Astrocyte (in vitro differentiated cells and primary cell): Measurements from ENCODE around the gene CXCL9. TPM values are rescaled to one million over a fixed set of nuclear protein-coding genes. Genes with fewer than 3 reads are reported as not detected.
"Not testable (repeated sequence)": the region's sequence is repeated elsewhere in the genome, so short reads cannot be mapped to it uniquely, and the experiment has no call there.

Source experiments
- DNase-seq: peaks from one replicate; pipeline ENCODE4 v3.0.0-alpha.2; 2010; ENCODE audit warnings: low read depth
- FAIRE-seq: peaks from 2 replicates; lab custom pipeline; 2011; peaks lifted over from hg19 to GRCh38; lab: Jason Lieb, UNC
- H2AFZ ChIP-seq: 2 replicates; pipeline ENCODE4 v1.6.0; 2012; ENCODE audit warnings: low read depth, low read length, inconsistent platforms
- H3K27ac ChIP-seq: 2 replicates; pipeline ENCODE4 v1.5.1; 2011; ENCODE audit warnings: low read depth, low read length, inconsistent platforms
- H3K27me3 ChIP-seq: 2 replicates; pipeline ENCODE4 v1.6.0; 2011; ENCODE audit warnings: low read length, inconsistent platforms; ENCODE audit not compliant: insufficient read depth
- H3K36me3 ChIP-seq: 2 replicates; pipeline ENCODE4 v1.5.1; 2011; ENCODE audit warnings: low read length, inconsistent platforms; ENCODE audit not compliant: insufficient read depth
- H3K4me1 ChIP-seq: 2 replicates; pipeline ENCODE4 v1.5.1; 2011; ENCODE audit warnings: low read length, inconsistent platforms; ENCODE audit not compliant: insufficient read depth
- H3K4me2 ChIP-seq: 2 replicates; pipeline ENCODE4 v1.6.0; 2012; ENCODE audit warnings: low read length, inconsistent platforms
- H3K4me3 ChIP-seq: 2 replicates; pipeline ENCODE4 v1.5.1; 2011; ENCODE audit warnings: low read depth, mild to moderate bottlenecking, low read length, inconsistent platforms; ENCODE audit not compliant: insufficient read depth
- H3K79me2 ChIP-seq: 2 replicates; pipeline ENCODE4 v1.6.0; 2012; ENCODE audit warnings: mild to moderate bottlenecking, low read length, inconsistent platforms; ENCODE audit not compliant: insufficient read depth
- H3K9ac ChIP-seq: 2 replicates; pipeline ENCODE4 v1.6.0; 2012; ENCODE audit warnings: mild to moderate bottlenecking, low read length, inconsistent platforms
- H3K9me3 ChIP-seq: 2 replicates; pipeline ENCODE4 v1.5.1; 2012; ENCODE audit warnings: low read depth, mild to moderate bottlenecking, low read length, inconsistent platforms; ENCODE audit not compliant: insufficient read depth
- H4K20me1 ChIP-seq: 2 replicates; pipeline ENCODE4 v1.6.0; 2012; ENCODE audit warnings: low read length, inconsistent platforms; ENCODE audit not compliant: insufficient read depth
- H3K27ac Mint-ChIP-seq: one replicate; pipeline ENCODE4 v1.8.0; 2021; ENCODE audit warnings: mild to moderate bottlenecking, mixed read lengths; ENCODE audit not compliant: unreplicated experiment
- H3K27me3 Mint-ChIP-seq: one replicate; pipeline ENCODE4 v1.8.0; 2021; ENCODE audit warnings: low read depth, mixed read lengths; ENCODE audit not compliant: unreplicated experiment
- H3K36me3 Mint-ChIP-seq: one replicate; pipeline ENCODE4 v1.8.0; 2021; ENCODE audit warnings: low read depth, mixed read lengths; ENCODE audit not compliant: unreplicated experiment
- H3K4me1 Mint-ChIP-seq: one replicate; pipeline ENCODE4 v1.8.0; 2021; ENCODE audit warnings: low read depth, mixed read lengths; ENCODE audit not compliant: unreplicated experiment
- H3K4me3 Mint-ChIP-seq: one replicate; pipeline ENCODE4 v1.8.0; 2021; ENCODE audit warnings: mild to moderate bottlenecking, moderate library complexity, mixed read lengths; ENCODE audit not compliant: unreplicated experiment
- H3K9me3 Mint-ChIP-seq: one replicate; pipeline ENCODE4 v1.8.0; 2021; ENCODE audit warnings: mild to moderate bottlenecking, mixed read lengths; ENCODE audit not compliant: unreplicated experiment
- EZH2 ChIP-seq: IDR thresholded peaks from 2 replicates; pipeline ENCODE4 v1.6.1; 2012; ENCODE audit warnings: mild to moderate bottlenecking, low read length, inconsistent platforms; ENCODE audit not compliant: insufficient read depth
- total RNA-seq: library from RNA; stranded (reverse); gene quantifications from 2 replicates; pipeline ENCODE4 v1.2.1, GENCODE V29; 2021
- TF ChIP-seq, protein P1 (sequence below): IDR thresholded peaks from 2 replicates; pipeline ENCODE4 v1.5.1; 2011; ENCODE audit warnings: low read depth, mild to moderate bottlenecking, inconsistent platforms, low read length, moderate library complexity; ENCODE audit not compliant: insufficient read depth

The CXCL9 gene
- total RNA-seq, 1 donor from 2014 or later, result not detected

GRCh38 chr4:76001700-76002099 is 5.6 kb downstream of the CXCL9 start:
- Histone ChIP-seq H3K4me1 (no peaks in the 10 kb centered on the region), H3K27me3 (peaks cover 5% of the 10 kb centered on the region), H2AFZ (no peak overlapping the region), H3K9me3 (no peaks in the 10 kb centered on the region), H4K20me1 (no peaks in the 10 kb centered on the region), H3K36me3 (no peaks in the 10 kb centered on the region), H3K9ac (no peak overlapping the region), H3K4me3 (no peak overlapping the region), H3K27ac (no peak overlapping the region), H3K4me2 (no peak overlapping the region), H3K79me2 (no peaks in the 10 kb centered on the region)
- peaks cover 2% of the 10 kb centered on the region for H3K4me1 Mint-ChIP-seq
- TF ChIP-seq, protein P1, sequence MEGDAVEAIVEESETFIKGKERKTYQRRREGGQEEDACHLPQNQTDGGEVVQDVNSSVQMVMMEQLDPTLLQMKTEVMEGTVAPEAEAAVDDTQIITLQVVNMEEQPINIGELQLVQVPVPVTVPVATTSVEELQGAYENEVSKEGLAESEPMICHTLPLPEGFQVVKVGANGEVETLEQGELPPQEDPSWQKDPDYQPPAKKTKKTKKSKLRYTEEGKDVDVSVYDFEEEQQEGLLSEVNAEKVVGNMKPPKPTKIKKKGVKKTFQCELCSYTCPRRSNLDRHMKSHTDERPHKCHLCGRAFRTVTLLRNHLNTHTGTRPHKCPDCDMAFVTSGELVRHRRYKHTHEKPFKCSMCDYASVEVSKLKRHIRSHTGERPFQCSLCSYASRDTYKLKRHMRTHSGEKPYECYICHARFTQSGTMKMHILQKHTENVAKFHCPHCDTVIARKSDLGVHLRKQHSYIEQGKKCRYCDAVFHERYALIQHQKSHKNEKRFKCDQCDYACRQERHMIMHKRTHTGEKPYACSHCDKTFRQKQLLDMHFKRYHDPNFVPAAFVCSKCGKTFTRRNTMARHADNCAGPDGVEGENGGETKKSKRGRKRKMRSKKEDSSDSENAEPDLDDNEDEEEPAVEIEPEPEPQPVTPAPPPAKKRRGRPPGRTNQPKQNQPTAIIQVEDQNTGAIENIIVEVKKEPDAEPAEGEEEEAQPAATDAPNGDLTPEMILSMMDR, result no peak
- no peak for TF ChIP-seq EZH2
- H3K36me3 Mint-ChIP-seq, result no peaks in the 10 kb centered on the region
- no peak overlapping the region for H3K4me3 Mint-ChIP-seq
- H3K9me3 Mint-ChIP-seq, result no peaks in the 10 kb centered on the region
- H3K27me3 Mint-ChIP-seq, result peaks cover 10% of the 10 kb centered on the region
- no peak for DNase-seq
- H3K27ac Mint-ChIP-seq, result no peak overlapping the region
- no peak for FAIRE-seq

DNA sequence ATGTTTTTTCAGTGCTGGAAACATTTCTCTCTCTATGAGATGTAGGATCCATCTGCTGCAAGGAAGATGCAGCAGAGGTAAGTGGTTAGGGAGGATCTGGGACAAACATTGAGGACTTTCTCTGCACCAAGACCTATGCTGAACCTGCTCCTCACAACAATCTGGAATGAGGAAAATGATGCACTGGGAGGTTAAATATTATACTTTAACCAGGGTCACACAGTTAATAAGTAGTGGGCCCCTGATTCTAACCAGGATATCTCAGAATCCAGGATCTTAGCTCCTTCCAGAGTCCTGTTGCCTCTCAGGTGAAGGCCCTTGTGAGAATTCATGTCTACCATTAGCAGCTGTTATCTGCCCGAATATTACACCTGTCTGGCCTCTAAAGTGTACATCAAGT is 7.0 kb downstream of the CXCL9 start:
- Histone ChIP-seq H3K27me3 (peaks cover 5% of the 10 kb centered on the region), H3K4me1 (no peaks in the 10 kb centered on the region), H2AFZ (no peak overlapping the region), H3K9me3 (no peaks in the 10 kb centered on the region), H3K4me2 (no peak overlapping the region), H3K27ac (no peak overlapping the region), H3K79me2 (no peaks in the 10 kb centered on the region), H3K9ac (no peak overlapping the region), H3K36me3 (no peaks in the 10 kb centered on the region), H3K4me3 (no peak overlapping the region), H4K20me1 (no peaks in the 10 kb centered on the region)
- Mint-ChIP-seq H3K4me3 (no peak overlapping the region), H3K36me3 (no peaks in the 10 kb centered on the region), H3K9me3 (no peaks in the 10 kb centered on the region), H3K27ac (no peak overlapping the region), H3K27me3 (peaks cover 10% of the 10 kb centered on the region), H3K4me1 (peaks cover 2% of the 10 kb centered on the region)
- DNase-seq (no peak), FAIRE-seq (no peak)
- no peak for TF ChIP-seq EZH2
- TF ChIP-seq, protein P1, result no peak

GRCh38 chr4:75998525-75999147 is 8.7 kb downstream of the CXCL9 start:
- H3K27me3 Mint-ChIP-seq, H3K4me3 ChIP-seq, H3K9me3 Mint-ChIP-seq, H3K36me3 ChIP-seq, H3K27ac Mint-ChIP-seq, H3K79me2 ChIP-seq, H3K27ac ChIP-seq, H3K36me3 Mint-ChIP-seq, H2AFZ ChIP-seq, H4K20me1 ChIP-seq, H3K4me1 Mint-ChIP-seq, H3K9me3 ChIP-seq, H3K9ac ChIP-seq, H3K4me3 Mint-ChIP-seq, H3K4me2 ChIP-seq, H3K4me1 ChIP-seq, DNase-seq, H3K27me3 ChIP-seq: not testable (repeated sequence)
- FAIRE-seq, result peak; percentile 20
